ENCODE measurements around the gene KLHL36. TPM values are rescaled to one million over a fixed set of nuclear protein-coding genes. Genes with fewer than 3 reads are reported as not detected.

KLHL36 gene
- total RNA-seq, 1 experiment from 2014 or later = 46.0 TPM

DNA sequence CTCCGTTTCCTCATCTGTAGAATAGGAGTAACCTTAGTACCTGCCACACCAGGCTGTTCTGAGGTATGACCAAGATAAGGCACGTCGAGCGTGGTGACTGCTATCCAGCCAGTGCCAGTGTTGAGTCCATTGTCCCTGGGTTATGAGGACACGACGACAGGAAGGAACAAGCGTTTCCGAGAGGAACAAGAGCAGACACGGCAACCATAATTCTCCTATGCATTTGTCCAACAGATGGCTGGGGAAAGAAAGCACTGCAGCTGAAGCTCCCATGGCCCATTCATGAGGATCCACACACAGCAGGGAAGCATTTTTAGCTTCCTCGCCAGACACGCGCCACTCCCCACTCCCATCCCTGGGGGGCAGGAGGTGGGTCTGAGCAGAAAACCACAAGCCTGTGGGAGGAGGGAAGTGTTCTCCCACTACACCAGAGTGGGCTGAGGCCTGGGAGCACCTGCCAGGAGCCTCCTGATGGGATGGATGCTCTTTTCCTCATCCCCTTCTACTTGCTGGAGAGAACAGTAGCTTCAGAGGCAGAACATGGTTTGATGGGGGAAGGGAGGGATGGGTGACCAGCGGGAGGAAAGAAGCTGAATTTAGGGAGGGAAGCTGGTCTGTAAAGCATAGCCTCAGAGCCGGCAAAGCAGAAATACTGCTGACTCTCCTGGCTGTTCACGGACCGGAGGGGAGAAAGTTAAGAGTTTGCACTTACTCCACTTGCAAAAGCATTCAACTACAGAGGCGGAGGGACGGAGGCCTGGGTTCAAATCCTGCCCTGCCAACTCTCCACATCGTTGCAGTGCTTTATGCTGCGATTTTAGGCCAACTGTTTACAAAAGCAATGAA lies 33.1 kb upstream of the KLHL36 start:
- TF ChIP-seq TCF7L2 (IDR thresholded peaks at IDR 0.05; ENCODE audit: low read depth, low read length) (no peak), SIN3A (IDR thresholded peaks at IDR 0.05; ENCODE audit: borderline replicate concordance, insufficient read depth, low read depth, low read length) (no peak), POLR2AphosphoS5 (IDR thresholded peaks at IDR 0.05; ENCODE audit: low read depth, low read length) (no peak), CTCF (IDR thresholded peaks at IDR 0.05) (no peak), REST (IDR thresholded peaks at IDR 0.05; ENCODE audit: insufficient read depth in 1 of 2, low read depth in 2 of 2, low read length in 1 of 2) (no peak)
- BruUV-seq (replicated peaks) = no TSS peak
- no peak for ATAC-seq
- Histone ChIP-seq H3K27me3 (ENCODE audit: control insufficient read depth, insufficient read depth, low read length) (no peaks in the 10 kb centered on the region), H3K4me1 (ENCODE audit: control insufficient read depth, insufficient read depth, low read length) (peaks cover 32% of the 10 kb centered on the region), H3K4me3 (ENCODE audit: low read depth in 2 of 2, low read length in 2 of 2) (peak overlapping the region; percentile 80 to 84), H3K9me3 (ENCODE audit: control insufficient read depth, insufficient read depth, low read depth, low read length) (no peaks in the 10 kb centered on the region), H3K36me3 (ENCODE audit: control insufficient read depth, insufficient read depth, low read length) (peaks cover 4% of the 10 kb centered on the region), H3K27ac (ENCODE audit: low read length) (peak overlapping the region; percentile 81)
- ChIA-PET CTCF (no interaction called here), POLR2A (no interaction called here)
- intact Hi-C loops (cut with micrococcal nuclease; ENCODE audit: unreplicated experiment) (no loop called here), in situ Hi-C loops (cut with HindIII; ENCODE audit: low pct_unique_long_range_greater_than_20kb, low sequenced_read_pairs) (no loop called here)
- no peak for DNase-seq (ENCODE audit: low read depth, low spot score)

GRCh38 chr16:84616515-84616914 lies 31.8 kb upstream of the KLHL36 start:
- ATAC-seq (no peak), DNase-seq (ENCODE audit: low read depth, low spot score) (no peak)
- TF ChIP-seq REST (IDR thresholded peaks at IDR 0.05; ENCODE audit: insufficient read depth in 1 of 2, low read depth in 2 of 2, low read length in 1 of 2) (no peak), SIN3A (IDR thresholded peaks at IDR 0.05; ENCODE audit: borderline replicate concordance, insufficient read depth, low read depth, low read length) (no peak), POLR2AphosphoS5 (IDR thresholded peaks at IDR 0.05; ENCODE audit: low read depth, low read length) (no peak), TCF7L2 (IDR thresholded peaks at IDR 0.05; ENCODE audit: low read depth, low read length) (no peak), CTCF (IDR thresholded peaks at IDR 0.05) (no peak)
- peaks cover 31% of the 10 kb centered on the region for H3K4me1 ChIP-seq (ENCODE audit: control insufficient read depth, insufficient read depth, low read length)
- peak overlapping the region; percentile 80 to 84 for H3K4me3 ChIP-seq (ENCODE audit: low read depth in 2 of 2, low read length in 2 of 2)
- POLR2A ChIA-PET = no interaction called here
- in situ Hi-C loops (cut with HindIII; ENCODE audit: low pct_unique_long_range_greater_than_20kb, low sequenced_read_pairs) (no loop called here), intact Hi-C loops (cut with micrococcal nuclease; ENCODE audit: unreplicated experiment) (no loop called here)
- no peaks in the 10 kb centered on the region for H3K9me3 ChIP-seq (ENCODE audit: control insufficient read depth, insufficient read depth, low read depth, low read length)
- CTCF ChIA-PET = interaction anchor here (0.7 kb wide), 1 partner anchor 447 kb away, joined by 3 read pairs; no protein-coding TSS in a partner anchor
- H3K27me3 ChIP-seq (ENCODE audit: control insufficient read depth, insufficient read depth, low read length) = no peaks in the 10 kb centered on the region
- no TSS peak for BruUV-seq (replicated peaks)
- peak overlapping the region; percentile 81 for H3K27ac ChIP-seq (ENCODE audit: low read length)
- peaks cover 4% of the 10 kb centered on the region; the same call in 1 of the 2 replicates for H3K36me3 ChIP-seq (ENCODE audit: control insufficient read depth, insufficient read depth, low read length)
